NT2/D1 (cell line): ENCODE results near the gene ANGPTL2.

Experiments used
- SUZ12 ChIP-seq: IDR thresholded peaks from 2 replicates; pipeline ENCODE4 v1.6.1; 2011; ENCODE audit not compliant: insufficient read length, insufficient read depth; ENCODE audit errors: extremely low read depth
- YY1 ChIP-seq: IDR thresholded peaks from 2 replicates; pipeline ENCODE4 v1.6.1; 2011; ENCODE audit not compliant: insufficient read length, insufficient read depth
- ZNF274 ChIP-seq: IDR thresholded peaks from 2 replicates; pipeline ENCODE4 v1.6.1; 2011; ENCODE audit warnings: mild to moderate bottlenecking, low read depth, low read length

- TF ChIP-seq YY1 (no peak), ZNF274 (no peak), SUZ12 (no peak)
These were observed 37.2 kb downstream of the ANGPTL2 start for GRCh38 chr9:127085186-127085585.
